Mesenchymal stem cell (in vitro differentiated cells and primary cell): ENCODE measurements around the gene CTCFL.

Source experiments
- DNase-seq: peaks from one replicate; pipeline ENCODE4 v3.0.0-alpha.2; 2013
- H2AFZ ChIP-seq: one replicate; pipeline ENCODE4 v1.6.1; 2013; ENCODE audit warnings: low read depth, mild to moderate bottlenecking, control low read depth, inconsistent platforms, low read length, moderate library complexity
- H2AK5ac ChIP-seq: 2 replicates; pipeline ENCODE4 v1.6.1; 2013; ENCODE audit warnings: low read length, moderate library complexity, mild to moderate bottlenecking, inconsistent platforms; ENCODE audit not compliant: severe bottlenecking
- H2BK120ac ChIP-seq: one replicate; pipeline ENCODE4 v1.6.1; 2013; ENCODE audit warnings: low read depth, mild to moderate bottlenecking, inconsistent platforms, low read length, moderate library complexity
- H2BK12ac ChIP-seq, 2 experiments: one replicate each; pipeline ENCODE4 v1.6.1; 2013; ENCODE audit warnings: inconsistent platforms in 2 of 2, low read length in 2 of 2, mild to moderate bottlenecking in 2 of 2, moderate library complexity in 2 of 2, control low read depth in 1 of 2
- H2BK15ac ChIP-seq: one replicate; pipeline ENCODE4 v1.6.1; 2013; ENCODE audit warnings: mild to moderate bottlenecking, low read depth, inconsistent platforms; ENCODE audit not compliant: poor library complexity, severe bottlenecking
- H2BK5ac ChIP-seq: 2 replicates; pipeline ENCODE4 v1.6.1; 2013; ENCODE audit warnings: low read depth, mild to moderate bottlenecking, low read length, control low read depth, inconsistent platforms; ENCODE audit not compliant: poor library complexity, severe bottlenecking
- H3K14ac ChIP-seq, 2 experiments: one replicate each; pipeline ENCODE4 v1.6.1; 2013; ENCODE audit warnings: inconsistent platforms in 2 of 2, low read length in 2 of 2, control low read depth in 1 of 2, mild to moderate bottlenecking in 1 of 2, moderate library complexity in 1 of 2
- H3K18ac ChIP-seq, 2 experiments: one replicate each; pipeline ENCODE4 v1.6.1; 2013; ENCODE audit warnings: inconsistent platforms in 2 of 2, low read length in 2 of 2, control low read depth in 1 of 2, low read depth in 1 of 2, mild to moderate bottlenecking in 1 of 2
- H3K23ac ChIP-seq, 2 experiments: one replicate each; pipeline ENCODE4 v1.6.1; 2013; ENCODE audit warnings: inconsistent platforms in 2 of 2, low read length in 2 of 2, mild to moderate bottlenecking in 2 of 2, moderate library complexity in 2 of 2, control low read depth in 1 of 2
- H3K27ac ChIP-seq: 2 replicates; pipeline ENCODE4 v1.5.1; 2013; ENCODE audit warnings: mild to moderate bottlenecking, moderate library complexity, low read length, control low read depth, inconsistent platforms; ENCODE audit not compliant: poor library complexity, severe bottlenecking
- H3K27me3 ChIP-seq, 2 experiments: 2 replicates each; pipeline versions ENCODE4 v1.6.1 to v1.7.0; 2013; ENCODE audit warnings: low read length in 2 of 2, mild to moderate bottlenecking in 2 of 2, moderate library complexity in 2 of 2, control low read depth in 1 of 2, inconsistent platforms in 1 of 2; ENCODE audit not compliant: control insufficient read depth in 1 of 2, insufficient read depth in 1 of 2
- H3K36me3 ChIP-seq, 2 experiments: 2 replicates each; pipeline versions ENCODE4 v1.6.1 to v1.7.0; 2013; ENCODE audit warnings: low read length in 2 of 2, control low read depth in 1 of 2, inconsistent platforms in 1 of 2, low read depth in 1 of 2, mild to moderate bottlenecking in 1 of 2; ENCODE audit not compliant: insufficient read depth in 2 of 2, control insufficient read depth in 1 of 2
- H3K4ac ChIP-seq, 2 experiments: one replicate each; pipeline ENCODE4 v1.6.1; 2013; ENCODE audit warnings: inconsistent platforms in 2 of 2, low read length in 2 of 2, mild to moderate bottlenecking in 2 of 2, moderate library complexity in 2 of 2, control low read depth in 1 of 2, low read depth in 1 of 2
- H3K4me1 ChIP-seq: 2 replicates; pipeline ENCODE4 v1.6.1; 2013; ENCODE audit warnings: low read depth, low read length, control low read depth; ENCODE audit not compliant: control insufficient read depth, insufficient read depth
- H3K4me2 ChIP-seq: 2 replicates; pipeline ENCODE4 v1.6.1; 2013; ENCODE audit warnings: low read length, mild to moderate bottlenecking, inconsistent platforms; ENCODE audit not compliant: poor library complexity, severe bottlenecking
- H3K4me3 ChIP-seq, 2 experiments: 2 replicates each; pipeline versions ENCODE4 v1.5.1 to v1.7.0; 2013; ENCODE audit warnings: low read length in 2 of 2, mild to moderate bottlenecking in 2 of 2, control low read depth in 1 of 2, low read depth in 1 of 2; ENCODE audit not compliant: insufficient read depth in 1 of 2
- H3K79me1 ChIP-seq: replicated peaks from 2 replicates; pipeline ENCODE4 v1.6.1; 2013; ENCODE audit warnings: mild to moderate bottlenecking, control low read depth, low read length, inconsistent platforms; ENCODE audit not compliant: poor library complexity, severe bottlenecking
- H3K9ac ChIP-seq: 2 replicates; pipeline ENCODE4 v1.7.0; 2013; ENCODE audit warnings: mild to moderate bottlenecking, low read length, moderate library complexity
- H3K9me3 ChIP-seq: 2 replicates; pipeline ENCODE4 v1.7.0; 2013; ENCODE audit warnings: mild to moderate bottlenecking, low read length; ENCODE audit not compliant: control insufficient read depth
- H4K8ac ChIP-seq: one replicate; pipeline ENCODE4 v1.6.1; 2013; ENCODE audit warnings: inconsistent platforms, mild to moderate bottlenecking, low read length, moderate library complexity
- H4K91ac ChIP-seq: one replicate; pipeline ENCODE4 v1.6.1; 2013; ENCODE audit warnings: mild to moderate bottlenecking, low read length, inconsistent platforms
- WGBS: methylation state at CpG from one replicate; pipeline ENCODE4 v1.1.7; 2013; ENCODE audit warnings: mixed read lengths; 5-methylcytosine and 5-hydroxymethylcytosine counted together

CTCFL gene

DNA sequence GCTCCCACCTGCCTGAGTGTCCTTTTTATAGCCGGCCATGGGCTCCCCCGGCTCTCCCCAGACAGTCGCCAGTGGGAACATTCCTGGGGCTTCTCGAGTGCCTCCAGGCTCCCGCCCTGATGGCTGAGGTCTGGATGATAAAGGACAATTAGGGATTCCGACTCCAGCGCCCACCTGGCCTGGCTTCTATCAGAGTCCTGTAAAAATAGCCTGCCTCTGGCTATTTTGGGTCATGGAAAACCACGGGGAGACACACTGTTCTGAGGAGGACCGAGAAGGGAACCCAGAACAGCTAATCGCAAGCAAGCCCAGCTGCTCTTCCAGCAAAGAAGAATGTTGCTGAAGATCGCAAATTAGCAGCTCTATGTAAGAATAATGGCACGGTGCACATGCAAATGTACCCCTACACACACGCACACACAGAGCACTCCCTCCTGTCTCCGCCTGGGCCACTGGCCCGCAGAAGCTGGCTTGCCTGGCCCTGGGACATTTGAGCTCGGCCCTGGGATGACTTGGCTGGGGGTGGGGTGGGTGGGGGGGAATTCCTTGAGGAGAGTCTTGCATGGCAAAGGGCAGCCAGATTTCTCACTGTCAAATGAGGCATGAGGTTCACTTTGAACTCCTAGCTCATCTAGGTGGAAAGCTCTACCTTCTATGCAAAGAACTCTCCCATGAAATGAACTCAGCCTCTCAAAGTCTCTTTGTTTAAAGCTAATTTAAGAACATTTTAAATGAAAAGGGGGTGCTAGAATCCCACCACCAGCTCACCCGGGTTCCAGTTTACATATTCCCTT, 55.3 kb downstream of the CTCFL start:
- Histone ChIP-seq H3K27me3 (peaks cover 23 to 95% of the 10 kb centered on the region in 2 experiments), H3K9me3 (no peaks in the 10 kb centered on the region), H2AK5ac (no peak overlapping the region), H3K4me2 (no peak overlapping the region), H4K91ac (no peak overlapping the region), H3K18ac (no peak overlapping the region), H4K8ac (no peak overlapping the region), H3K4ac (no peak overlapping the region), H2BK120ac (no peak overlapping the region), H3K9ac (no peak overlapping the region), H3K36me3 (no peaks in the 10 kb centered on the region), H3K23ac (no peak overlapping the region), H3K79me1 (no peaks in the 10 kb centered on the region), H2BK5ac (no peak overlapping the region), H3K27ac (no peak overlapping the region), H3K4me1 (peaks cover 39% of the 10 kb centered on the region), H2BK12ac (no peak overlapping the region), H3K14ac (no peak overlapping the region), H2AFZ (no peak overlapping the region), H2BK15ac (no peak overlapping the region), H3K4me3 (no peak overlapping the region)
- WGBS, result 42% methylated on average over 14 of the region's 17 CpGs
- no peak for DNase-seq

DNA sequence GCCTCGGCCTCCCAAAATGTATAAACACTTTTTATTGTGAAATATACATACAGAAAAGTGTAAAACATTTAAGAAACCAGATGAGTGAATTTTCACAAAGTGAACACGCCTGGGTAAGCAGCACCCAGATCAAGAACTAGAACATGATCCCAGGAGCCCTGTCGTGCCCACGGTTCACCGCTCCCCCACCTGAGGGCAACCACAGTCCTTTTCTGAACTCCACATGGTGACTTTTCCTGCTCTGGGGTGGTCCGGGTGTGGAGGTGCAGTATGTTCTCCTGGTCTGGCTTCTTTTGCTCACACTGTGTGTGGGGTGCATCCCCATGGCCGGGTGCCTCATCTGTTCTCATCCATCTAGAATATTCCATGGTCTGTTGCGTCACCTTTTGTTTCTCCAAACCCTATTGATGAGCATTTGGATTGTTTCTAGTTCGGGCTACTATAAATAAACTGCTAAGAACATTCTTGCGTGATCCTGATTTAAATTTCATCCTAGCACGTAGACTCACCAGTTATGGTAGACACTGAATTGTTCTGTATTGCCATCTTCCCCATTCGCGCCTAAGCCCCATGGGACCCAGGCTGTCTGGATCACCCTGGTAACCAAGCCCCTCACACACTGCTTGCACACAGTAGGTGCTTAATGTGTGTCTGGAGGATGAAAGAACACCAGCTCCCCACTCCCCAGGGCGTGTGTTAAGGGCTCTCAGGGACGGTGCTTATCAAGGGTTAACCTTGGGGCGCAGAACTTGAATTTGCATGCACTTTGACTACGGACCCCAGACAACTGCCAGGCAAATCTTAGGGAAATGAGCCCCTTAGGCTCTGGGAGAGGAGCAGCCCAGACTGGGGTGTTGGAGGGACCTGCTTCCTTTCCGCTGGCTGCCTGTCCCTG, 56.2 kb downstream of the CTCFL start:
- no peak overlapping the region for H3K4me3 ChIP-seq
- WGBS, result 83% methylated on average over 16 of the region's 18 CpGs

DNA sequence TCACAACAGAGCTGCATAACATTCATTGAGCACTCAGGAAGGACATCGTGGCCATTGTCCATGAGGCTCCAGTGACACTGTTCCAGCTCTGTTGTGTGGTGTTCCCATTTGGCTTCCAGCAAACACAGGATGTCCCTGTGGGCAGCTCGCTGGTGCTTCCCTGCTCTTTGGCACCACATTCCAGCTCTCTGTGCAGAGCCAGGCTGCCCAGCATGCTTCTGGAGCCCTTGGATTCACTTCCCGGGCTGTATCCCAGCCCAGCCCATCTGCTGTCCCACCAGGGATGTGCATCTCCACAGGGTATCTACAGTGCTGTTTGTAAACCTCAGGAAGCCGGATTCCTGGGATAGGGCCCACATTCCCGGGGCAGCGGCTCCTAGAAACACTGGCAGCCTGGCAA, 57.2 kb downstream of the CTCFL start:
- Histone ChIP-seq H3K23ac (no peak overlapping the region), H3K27me3 (peaks cover 23 to 87% of the 10 kb centered on the region in 2 experiments), H3K4ac (no peak overlapping the region), H2BK12ac (no peak overlapping the region), H2AK5ac (no peak overlapping the region), H3K9me3 (no peaks in the 10 kb centered on the region), H4K91ac (no peak overlapping the region), H2BK15ac (no peak overlapping the region), H2AFZ (no peak overlapping the region), H3K4me2 (no peak overlapping the region), H3K4me3 (no peak overlapping the region), H4K8ac (no peak overlapping the region), H2BK5ac (no peak overlapping the region), H2BK120ac (no peak overlapping the region), H3K79me1 (no peaks in the 10 kb centered on the region), H3K36me3 (no peaks in the 10 kb centered on the region), H3K14ac (no peak overlapping the region), H3K4me1 (peaks cover 32% of the 10 kb centered on the region), H3K18ac (no peak overlapping the region), H3K27ac (no peak overlapping the region), H3K9ac (no peak overlapping the region)
- 63% methylated on average over 6 of the region's 6 CpGs for WGBS
- no peak for DNase-seq

More for the DNA sequence above, 56.2 kb downstream of the CTCFL start:
- H2AK5ac ChIP-seq, result no peak overlapping the region
- no peak for DNase-seq
- H3K9me3 ChIP-seq, result no peaks in the 10 kb centered on the region
- H3K36me3 ChIP-seq, result no peaks in the 10 kb centered on the region
- H2BK15ac ChIP-seq, result no peak overlapping the region
- H3K23ac ChIP-seq, result no peak overlapping the region
- H2BK120ac ChIP-seq, result no peak overlapping the region
- no peak overlapping the region for H3K18ac ChIP-seq
- H2BK5ac ChIP-seq, result no peak overlapping the region
- H3K9ac ChIP-seq, result no peak overlapping the region
- H2BK12ac ChIP-seq, result no peak overlapping the region
- no peak overlapping the region for H4K8ac ChIP-seq
- no peaks in the 10 kb centered on the region for H3K79me1 ChIP-seq
- H4K91ac ChIP-seq, result no peak overlapping the region
- H3K4ac ChIP-seq, result no peak overlapping the region
- no peak overlapping the region for H3K27ac ChIP-seq
- H3K4me2 ChIP-seq, result no peak overlapping the region
- peaks cover 37% of the 10 kb centered on the region for H3K4me1 ChIP-seq
- no peak overlapping the region for H3K14ac ChIP-seq
- H3K27me3 ChIP-seq, result peaks cover 23 to 88% of the 10 kb centered on the region in 2 experiments
- no peak overlapping the region for H2AFZ ChIP-seq

DNA sequence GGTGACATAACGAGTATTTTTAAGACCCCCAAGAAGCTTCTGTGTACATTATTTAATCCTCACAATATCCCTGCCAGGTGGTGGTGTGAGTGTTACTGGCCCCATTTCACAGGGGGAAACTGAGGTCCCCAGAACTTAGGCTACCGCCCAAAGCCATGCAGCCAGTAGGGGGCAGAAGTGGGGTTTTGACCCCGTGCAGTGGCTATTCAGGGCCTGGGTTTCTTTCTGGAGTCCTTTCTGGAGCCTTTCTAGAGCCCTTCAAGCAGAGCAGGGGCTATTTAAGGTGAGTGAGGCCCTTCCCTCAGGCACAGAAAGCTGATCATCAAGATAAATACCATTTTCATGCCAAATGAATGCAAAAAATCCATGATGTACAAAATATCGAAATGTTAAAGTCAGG, 59.0 kb downstream of the CTCFL start:
- Histone ChIP-seq H2AK5ac (no peak overlapping the region), H3K23ac (no peak overlapping the region), H3K4me3 (no peak overlapping the region), H3K9ac (no peak overlapping the region), H4K91ac (no peak overlapping the region), H2BK120ac (no peak overlapping the region), H3K79me1 (no peaks in the 10 kb centered on the region), H3K9me3 (no peaks in the 10 kb centered on the region), H2BK12ac (no peak overlapping the region), H3K27ac (no peak overlapping the region), H2AFZ (no peak overlapping the region), H4K8ac (no peak overlapping the region), H3K4me1 (peaks cover 22% of the 10 kb centered on the region), H3K18ac (no peak overlapping the region), H2BK15ac (peak overlapping the region; percentile 63), H3K14ac (no peak overlapping the region), H3K27me3 (peaks cover 23 to 81% of the 10 kb centered on the region in 2 experiments), H3K36me3 (no peaks in the 10 kb centered on the region), H2BK5ac (no peak overlapping the region), H3K4me2 (no peak overlapping the region), H3K4ac (no peak overlapping the region)
- DNase-seq, result no peak
- 78% methylated on average over 3 of the region's 4 CpGs for WGBS
